ENCODE data around the gene C10orf90.

GRCh38 chr10:126391192-126391885, 279.2 kb downstream of the C10orf90 start:
- TF ChIP-seq, protein P1, sequence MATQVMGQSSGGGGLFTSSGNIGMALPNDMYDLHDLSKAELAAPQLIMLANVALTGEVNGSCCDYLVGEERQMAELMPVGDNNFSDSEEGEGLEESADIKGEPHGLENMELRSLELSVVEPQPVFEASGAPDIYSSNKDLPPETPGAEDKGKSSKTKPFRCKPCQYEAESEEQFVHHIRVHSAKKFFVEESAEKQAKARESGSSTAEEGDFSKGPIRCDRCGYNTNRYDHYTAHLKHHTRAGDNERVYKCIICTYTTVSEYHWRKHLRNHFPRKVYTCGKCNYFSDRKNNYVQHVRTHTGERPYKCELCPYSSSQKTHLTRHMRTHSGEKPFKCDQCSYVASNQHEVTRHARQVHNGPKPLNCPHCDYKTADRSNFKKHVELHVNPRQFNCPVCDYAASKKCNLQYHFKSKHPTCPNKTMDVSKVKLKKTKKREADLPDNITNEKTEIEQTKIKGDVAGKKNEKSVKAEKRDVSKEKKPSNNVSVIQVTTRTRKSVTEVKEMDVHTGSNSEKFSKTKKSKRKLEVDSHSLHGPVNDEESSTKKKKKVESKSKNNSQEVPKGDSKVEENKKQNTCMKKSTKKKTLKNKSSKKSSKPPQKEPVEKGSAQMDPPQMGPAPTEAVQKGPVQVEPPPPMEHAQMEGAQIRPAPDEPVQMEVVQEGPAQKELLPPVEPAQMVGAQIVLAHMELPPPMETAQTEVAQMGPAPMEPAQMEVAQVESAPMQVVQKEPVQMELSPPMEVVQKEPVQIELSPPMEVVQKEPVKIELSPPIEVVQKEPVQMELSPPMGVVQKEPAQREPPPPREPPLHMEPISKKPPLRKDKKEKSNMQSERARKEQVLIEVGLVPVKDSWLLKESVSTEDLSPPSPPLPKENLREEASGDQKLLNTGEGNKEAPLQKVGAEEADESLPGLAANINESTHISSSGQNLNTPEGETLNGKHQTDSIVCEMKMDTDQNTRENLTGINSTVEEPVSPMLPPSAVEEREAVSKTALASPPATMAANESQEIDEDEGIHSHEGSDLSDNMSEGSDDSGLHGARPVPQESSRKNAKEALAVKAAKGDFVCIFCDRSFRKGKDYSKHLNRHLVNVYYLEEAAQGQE (IDR thresholded peaks at IDR 0.05; ENCODE audit: insufficient read depth in 1 of 2, low read depth in 2 of 2, low read length in 2 of 2), result no peak
- TF ChIP-seq SIN3A (IDR thresholded peaks at IDR 0.05; ENCODE audit: borderline replicate concordance, insufficient read depth, low read length) (no peak), POLR2AphosphoS5 (IDR thresholded peaks at IDR 0.05; ENCODE audit: low read depth, low read length) (no peak)
